Germinal center (tissue), 1 donor: Measurements from ENCODE around the gene SYK.

ENCODE experiments used
- DNase-seq: peaks from one replicate; pipeline ENCODE4 v3.0.0; 2012; ENCODE audit warnings: mixed read lengths, low spot score

SYK gene

GRCh38 chr9:90825586-90825985 is 24.0 kb downstream of the SYK start:
- DNase-seq, result no peak

GRCh38 chr9:90826326-90827020 is 24.9 kb downstream of the SYK start:
- DNase-seq, result no peak

- peak; percentile 62 for DNase-seq
Measured at GRCh38 chr9:90827181-90827871, 25.7 kb downstream of the SYK start.

- DNase-seq, result no peak
Measured at GRCh38 chr9:90830051-90830450, 28.4 kb downstream of the SYK start.

GRCh38 chr9:90830977-90831376 is 29.4 kb downstream of the SYK start:
- peak; percentile 76 for DNase-seq

DNA sequence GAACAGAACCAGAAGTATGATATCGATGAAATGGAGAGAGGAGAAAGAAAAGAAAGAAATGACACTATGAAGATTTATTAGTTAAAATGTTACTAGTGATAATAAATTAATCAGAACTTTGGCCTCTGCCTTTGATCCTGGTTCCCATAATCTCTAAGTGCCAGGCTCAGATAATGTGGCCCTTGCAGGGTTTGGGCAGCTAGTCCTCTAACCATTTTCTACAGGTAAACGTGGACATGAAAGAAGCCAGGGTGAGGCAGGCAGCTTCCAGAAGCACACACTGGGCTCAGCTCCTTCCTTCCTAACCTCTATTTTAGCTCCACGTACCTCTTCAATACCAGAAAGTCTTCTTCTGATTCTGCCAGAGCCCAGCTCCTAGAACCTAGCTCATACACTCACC is 30.6 kb downstream of the SYK start:
- DNase-seq, result no peak

DNA sequence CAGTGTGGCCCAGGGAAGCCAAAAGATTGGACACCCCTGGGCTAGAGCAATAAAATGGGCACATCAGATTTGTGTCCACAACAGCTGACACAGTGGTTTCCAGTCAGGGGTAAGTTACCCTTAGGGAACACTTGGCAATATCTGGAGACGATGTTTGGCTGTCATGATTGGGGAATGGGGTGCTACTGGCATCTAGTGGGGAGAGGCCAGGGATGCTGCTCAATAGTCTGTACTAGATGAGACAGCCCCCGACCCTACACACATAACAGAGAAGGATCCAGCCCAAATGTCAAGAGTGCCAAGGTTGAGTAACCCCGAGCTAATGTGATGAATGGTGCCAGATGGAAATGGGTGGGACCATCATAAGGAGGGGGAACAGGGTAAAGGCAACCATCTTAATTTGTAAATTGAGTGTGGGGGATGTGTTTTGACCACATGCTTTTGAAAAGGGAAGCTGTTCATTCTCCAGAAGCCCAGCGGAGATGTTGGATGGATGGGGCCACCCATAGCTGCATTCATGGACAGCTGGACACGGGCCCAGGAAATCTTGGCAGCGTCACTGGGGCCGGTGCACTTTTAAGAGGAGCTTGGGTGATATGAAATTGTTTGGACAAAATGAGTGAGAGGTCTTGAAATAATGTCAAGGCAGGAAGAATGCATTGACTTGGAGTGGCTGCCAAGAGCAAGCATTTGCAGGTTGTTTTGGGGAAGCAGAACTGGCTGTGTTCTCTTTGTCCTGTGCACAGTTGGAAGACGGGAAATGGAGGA is 33.4 kb downstream of the SYK start:
- DNase-seq, result no peak

DNA sequence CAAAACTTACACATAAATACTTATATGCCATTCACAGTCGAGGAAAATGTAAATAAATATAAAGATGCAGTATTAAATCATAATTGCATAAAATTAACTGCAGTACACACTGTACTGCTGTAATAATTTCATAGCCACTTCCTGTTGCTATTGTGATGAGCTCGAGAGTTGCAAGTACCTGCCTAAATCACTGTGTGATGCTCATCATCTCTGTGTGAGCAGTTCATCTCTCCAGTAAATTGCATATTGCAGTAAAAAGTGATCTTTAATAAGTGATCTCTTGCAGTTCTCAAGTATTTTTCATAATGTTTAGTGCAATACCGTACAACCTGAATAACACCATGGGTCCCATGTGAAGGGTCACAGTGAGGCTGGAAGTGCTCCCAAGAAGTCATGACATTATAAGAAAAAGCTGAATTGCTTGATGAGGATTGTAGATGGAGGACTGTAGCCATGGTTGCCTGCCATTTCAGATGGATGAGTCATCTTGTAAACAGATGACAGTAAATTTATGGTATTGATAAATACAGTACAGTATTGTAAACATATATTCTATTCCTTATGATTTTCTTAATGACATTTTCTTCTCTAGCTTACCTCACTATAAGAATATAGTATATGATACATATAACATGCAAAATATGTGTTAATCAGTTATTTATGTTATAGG is 34.9 kb downstream of the SYK start:
- DNase-seq, result no peak

GRCh38 chr9:90838098-90838497 is 36.5 kb downstream of the SYK start:
- DNase-seq, result no peak

DNA sequence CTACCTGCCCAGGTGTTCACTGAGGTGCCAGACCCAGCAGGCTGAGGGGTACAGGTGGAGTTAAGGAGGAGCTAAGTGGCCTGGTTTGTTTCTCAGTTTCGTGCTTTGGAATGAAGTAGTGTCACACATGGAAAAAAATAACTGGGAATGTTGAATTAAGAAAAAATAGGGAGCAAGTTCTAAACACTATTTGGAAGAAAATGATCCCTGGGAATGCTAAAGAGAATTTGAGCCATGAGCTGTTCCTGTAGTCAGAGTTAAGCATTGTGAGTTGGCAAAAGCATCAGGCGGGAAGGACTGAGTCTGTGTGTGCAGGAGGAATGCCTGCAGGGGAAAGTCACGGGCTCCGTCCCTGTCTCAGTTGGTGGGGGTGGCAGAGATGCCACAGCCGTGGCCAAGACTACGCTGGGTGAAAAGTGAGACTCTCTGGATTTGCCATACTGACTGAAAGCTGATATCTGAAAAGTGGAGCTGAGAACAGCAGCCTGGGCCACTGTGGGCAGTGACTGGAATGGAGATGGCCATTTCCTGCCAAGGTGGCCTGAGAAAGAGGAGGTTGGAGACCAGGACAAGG is 37.0 kb downstream of the SYK start:
- DNase-seq, result no peak

- no peak for DNase-seq
Measured at GRCh38 chr9:90839183-90839728, 37.6 kb downstream of the SYK start.

DNA sequence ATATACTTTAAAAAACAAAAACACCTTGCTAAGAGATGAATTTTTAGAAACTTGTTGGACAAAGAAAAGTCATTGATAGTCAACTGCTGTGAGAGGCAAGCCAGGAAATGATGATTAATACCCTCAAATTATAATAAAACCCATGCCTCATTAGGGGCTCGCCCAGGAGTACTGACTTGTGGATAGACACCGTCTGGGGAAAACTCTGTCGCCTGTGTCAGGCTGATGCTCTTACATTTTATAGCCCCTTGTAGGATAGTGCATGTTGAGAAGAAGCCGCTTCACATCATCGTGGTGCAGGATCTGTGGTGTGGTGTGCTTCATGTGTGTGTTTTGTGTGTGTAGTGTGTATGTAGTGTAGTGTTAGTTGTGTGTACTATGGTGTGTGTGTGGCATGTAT is 39.1 kb downstream of the SYK start:
- no peak for DNase-seq

DNA sequence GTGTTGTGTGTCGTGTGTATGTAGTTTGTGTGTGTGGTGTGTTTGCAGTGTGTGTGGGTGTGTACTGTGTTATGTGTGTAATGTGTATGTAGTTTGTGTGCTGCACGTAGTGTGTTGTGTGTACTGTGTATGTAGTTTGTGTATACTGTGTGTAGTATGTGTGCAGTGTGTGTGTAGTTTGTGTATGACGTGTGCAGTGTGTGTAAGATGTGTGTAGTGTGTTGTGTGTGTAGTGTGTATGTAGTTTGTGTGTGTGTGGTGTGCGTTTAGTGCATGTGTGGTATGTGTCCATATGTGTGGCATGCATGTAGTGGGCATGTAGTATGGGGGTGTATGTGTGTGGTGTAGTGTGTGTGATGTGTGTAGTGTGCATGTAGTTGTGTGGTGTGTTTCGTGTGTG is 39.6 kb downstream of the SYK start:
- DNase-seq, result no peak

DNA sequence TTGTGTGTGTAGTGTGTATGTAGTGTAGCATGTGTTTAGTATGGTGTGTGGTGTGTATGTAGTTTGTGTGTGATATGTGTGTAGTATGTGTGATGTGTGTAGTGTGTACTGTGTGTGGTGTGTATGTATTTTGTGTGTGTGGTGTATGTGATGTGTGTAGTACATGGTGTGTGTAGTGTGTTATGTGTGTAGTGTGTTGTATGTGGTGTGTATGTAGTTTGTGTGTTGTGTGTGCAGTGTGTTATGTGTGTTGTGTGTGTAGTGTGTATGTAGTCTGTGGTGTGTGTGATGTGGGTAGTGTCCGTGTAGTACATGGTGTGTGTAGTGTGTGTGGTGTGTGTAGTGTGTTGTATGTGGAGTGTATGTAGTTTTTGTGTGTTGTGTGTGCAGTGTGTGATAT is 40.0 kb downstream of the SYK start:
- DNase-seq, result no peak

DNA sequence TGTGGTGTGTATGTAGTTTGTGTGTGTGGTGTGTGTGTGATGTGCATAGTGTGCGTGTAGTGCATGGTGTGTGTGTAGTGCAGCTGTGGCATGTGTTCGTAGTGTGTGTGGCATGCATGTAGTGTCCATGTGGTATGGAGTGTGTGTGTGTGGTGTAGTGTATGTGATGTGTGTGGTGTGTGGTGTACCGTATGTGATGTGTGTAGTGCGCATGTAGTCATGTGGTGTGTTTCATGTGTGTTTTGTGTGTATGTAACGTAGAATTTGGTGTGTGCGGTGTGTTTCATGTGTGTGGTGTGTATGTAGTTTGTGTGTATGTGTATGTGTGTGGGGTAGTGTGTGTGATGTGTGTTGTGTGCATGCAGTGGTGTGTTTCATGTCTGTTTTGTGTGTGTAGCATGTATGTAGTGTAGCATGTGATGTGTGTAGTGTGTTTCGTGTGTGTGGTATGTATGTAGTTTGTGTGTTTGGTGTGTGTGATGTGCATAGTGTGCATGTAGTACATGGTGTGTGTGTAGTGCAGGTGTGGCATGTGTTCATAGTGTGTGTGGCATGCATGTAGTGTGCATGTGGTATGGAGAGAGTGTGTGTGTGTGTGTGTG is 40.7 kb downstream of the SYK start:
- DNase-seq, result no peak

DNA sequence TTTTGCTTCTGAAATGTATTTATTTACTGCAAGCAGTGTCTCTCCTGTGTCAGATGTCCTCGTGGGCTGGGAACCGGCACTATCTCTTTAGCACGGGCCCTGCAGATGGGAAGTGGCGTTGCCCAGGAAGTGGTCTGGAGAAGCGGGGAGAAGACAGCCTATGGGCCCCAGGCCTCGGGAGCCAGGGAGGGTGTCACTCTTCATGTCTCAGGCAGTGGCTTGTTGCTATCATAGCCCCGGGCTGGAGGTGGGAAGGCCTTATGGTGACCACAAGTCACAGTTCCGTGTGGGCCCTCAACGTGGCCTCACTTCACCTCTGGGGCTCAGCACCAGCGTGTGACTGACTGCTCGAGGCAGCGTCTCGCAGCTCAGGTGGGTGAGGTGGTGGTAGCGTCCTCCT is 41.4 kb downstream of the SYK start:
- no peak for DNase-seq

DNA sequence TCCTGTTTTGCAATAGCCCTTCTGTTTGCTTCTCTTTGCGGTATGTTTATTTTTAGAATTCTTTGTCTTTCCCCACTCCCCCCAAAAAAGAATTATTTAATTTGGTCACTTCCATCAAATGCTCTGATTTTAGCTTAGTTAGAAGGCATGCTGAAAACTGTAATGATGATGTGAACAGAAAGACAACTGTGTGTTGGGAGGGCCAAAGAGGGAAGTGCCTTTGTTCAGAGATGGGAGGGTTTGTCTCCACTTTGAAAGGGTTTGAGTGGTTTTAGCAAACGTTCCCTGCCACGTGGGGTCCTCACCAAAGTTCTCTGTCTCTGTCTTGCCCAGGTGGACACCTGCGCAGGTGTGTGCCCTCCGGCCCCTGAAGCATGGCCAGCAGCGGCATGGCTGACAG is 41.9 kb downstream of the SYK start:
- DNase-seq, result no peak

DNA sequence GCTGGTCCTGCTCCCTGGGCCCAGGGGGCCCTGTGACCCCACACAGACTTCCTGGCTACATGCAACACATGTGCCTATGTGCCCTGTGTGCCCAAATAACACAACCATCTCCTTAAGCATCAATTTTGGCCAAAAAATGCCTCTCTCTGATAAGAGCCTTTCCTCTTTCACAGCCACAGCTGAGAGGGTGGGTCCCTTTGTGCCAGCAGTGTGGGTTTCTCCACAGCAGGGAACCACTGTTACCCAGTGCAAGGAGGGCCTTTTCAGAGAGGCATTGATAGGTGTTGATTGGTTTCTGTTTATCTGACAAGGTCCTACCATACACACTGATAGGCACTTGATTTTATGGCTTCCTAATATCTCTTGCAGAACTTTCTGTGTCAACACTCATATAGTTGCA is 42.7 kb downstream of the SYK start:
- DNase-seq, result no peak

- DNase-seq, result no peak
Measured at GRCh38 chr9:90846770-90847419, 45.3 kb downstream of the SYK start.

- DNase-seq, result no peak
Measured at GRCh38 chr9:90847971-90848370, 46.4 kb downstream of the SYK start.

- no peak for DNase-seq
Measured at GRCh38 chr9:90848866-90849265, 47.2 kb downstream of the SYK start.
